ENCODE results near the gene ZFYVE21.
"Not testable (repeated sequence)": the region's sequence is repeated elsewhere in the genome, so short reads cannot be mapped to it uniquely, and the experiment has no call there.

ZFYVE21 gene

GRCh38 chr14:103715052-103716000 is at the start of gene ZFYVE21, which contains the start of gene XRCC3:
TSS of gene ZFYVE21 (plus strand) at chr14:103715810. CDS start at chr14:103715842, 32 bp downstream.
TSS of gene XRCC3 (minus strand) at chr14:103715451. CDS start at chr14:103711087, 4,364 bp downstream.
- DNase-seq (ENCODE audit: low read depth): peak; percentile 99

- no peak for DNase-seq (ENCODE audit: low read depth)
These were observed 47.9 kb upstream of the ZFYVE21 start for GRCh38 chr14:103667671-103668070.

GRCh38 chr14:103668117-103668516 is 47.5 kb upstream of the ZFYVE21 start:
- DNase-seq (ENCODE audit: low read depth): no peak

GRCh38 chr14:103669370-103669769 is 46.2 kb upstream of the ZFYVE21 start:
- no peak for DNase-seq (ENCODE audit: low read depth)

GRCh38 chr14:103671911-103672310 is 43.7 kb upstream of the ZFYVE21 start:
- DNase-seq (ENCODE audit: low read depth): no peak

- DNase-seq (ENCODE audit: low read depth): no peak
These were observed 39.7 kb upstream of the ZFYVE21 start for GRCh38 chr14:103675957-103676356.

GRCh38 chr14:103676881-103677675 is 38.5 kb upstream of the ZFYVE21 start:
- DNase-seq (ENCODE audit: low read depth): no peak

- DNase-seq (ENCODE audit: low read depth): peak; percentile 20
These were observed 36.3 kb upstream of the ZFYVE21 start for GRCh38 chr14:103679351-103679750.

- no peak for DNase-seq (ENCODE audit: low read depth)
These were observed 34.9 kb upstream of the ZFYVE21 start for GRCh38 chr14:103680491-103681231.

- DNase-seq (ENCODE audit: low read depth): no peak
These were observed 32.5 kb upstream of the ZFYVE21 start for GRCh38 chr14:103683139-103683538.

- DNase-seq (ENCODE audit: low read depth): no peak
These were observed 31.1 kb upstream of the ZFYVE21 start for GRCh38 chr14:103684471-103684870.

- no peak for DNase-seq (ENCODE audit: low read depth)
These were observed 30.7 kb upstream of the ZFYVE21 start for GRCh38 chr14:103684871-103685270.

- DNase-seq (ENCODE audit: low read depth): no peak
These were observed 30.1 kb upstream of the ZFYVE21 start for GRCh38 chr14:103685276-103686211.

- no peak for DNase-seq (ENCODE audit: low read depth)
These were observed 28.7 kb upstream of the ZFYVE21 start for GRCh38 chr14:103686831-103687485.

GRCh38 chr14:103687712-103688111 is 27.9 kb upstream of the ZFYVE21 start:
- no peak for DNase-seq (ENCODE audit: low read depth)

GRCh38 chr14:103688441-103688840 is 27.2 kb upstream of the ZFYVE21 start:
- no peak for DNase-seq (ENCODE audit: low read depth)

- DNase-seq (ENCODE audit: low read depth): no peak
These were observed 26.4 kb upstream of the ZFYVE21 start for GRCh38 chr14:103688906-103689902.

- no peak for DNase-seq (ENCODE audit: low read depth)
These were observed 25.3 kb upstream of the ZFYVE21 start for GRCh38 chr14:103690332-103690731.

- DNase-seq (ENCODE audit: low read depth): not testable (repeated sequence)
These were observed 24.0 kb upstream of the ZFYVE21 start for GRCh38 chr14:103691655-103692054.

All from activated T-helper 9 cell treated with anti-CD3 and anti-CD28 coated beads, Interleukin-2, amount 50 U/mL, for 16 hours (primary cell).